HG03520 (cell line): ENCODE data around the gene SAMHD1.
"Not testable (repeated sequence)": the region's sequence is repeated elsewhere in the genome, so short reads cannot be mapped to it uniquely, and the experiment has no call there.

ENCODE experiments used
- ATAC-seq: cut with Tn5 transposase; IDR thresholded peaks from one replicate; pipeline ENCODE4 v1.9.1; 2021; ENCODE audit warnings: mild to moderate bottlenecking, moderate library complexity; ENCODE audit not compliant: unreplicated experiment

Gene SAMHD1

DNA sequence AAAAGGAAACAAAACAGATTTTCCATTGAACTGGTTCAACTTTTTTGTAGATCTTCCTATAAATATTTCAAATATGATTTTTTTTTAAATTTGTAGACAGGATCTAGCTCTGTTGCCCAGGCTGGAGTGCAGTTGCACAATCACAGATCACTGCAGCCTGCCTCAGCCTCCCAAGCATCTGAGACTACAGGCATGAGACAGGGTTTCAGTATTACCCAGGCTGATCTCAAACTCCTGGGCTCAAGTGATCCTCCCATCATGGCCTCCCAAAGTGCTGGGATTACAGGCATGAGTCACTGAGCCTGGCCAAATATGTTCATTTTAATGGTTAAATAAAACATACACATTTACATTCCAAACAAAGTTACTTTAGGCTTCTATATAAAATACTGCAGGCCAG lies 33.6 kb downstream of the SAMHD1 start:
- ATAC-seq = no peak

DNA sequence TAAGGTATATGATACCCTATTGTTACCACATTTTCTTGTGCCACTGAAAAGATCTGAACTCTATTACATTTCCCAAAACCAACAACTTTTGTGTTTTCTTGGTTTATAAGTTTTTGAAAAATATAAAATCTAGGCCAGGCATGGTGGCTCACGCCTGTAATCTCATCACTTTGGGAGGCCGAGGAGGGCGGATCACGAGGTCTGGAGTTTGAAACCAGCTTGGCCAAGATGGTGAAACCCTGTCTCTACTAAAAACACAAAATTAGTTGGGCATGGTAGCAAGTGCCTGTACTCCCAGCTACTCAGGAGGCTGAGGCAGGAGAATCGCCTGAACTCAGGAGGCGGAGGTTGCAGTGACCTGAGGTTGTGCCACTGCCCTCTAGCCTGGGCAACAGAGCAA lies 34.3 kb downstream of the SAMHD1 start:
- ATAC-seq = no peak

DNA sequence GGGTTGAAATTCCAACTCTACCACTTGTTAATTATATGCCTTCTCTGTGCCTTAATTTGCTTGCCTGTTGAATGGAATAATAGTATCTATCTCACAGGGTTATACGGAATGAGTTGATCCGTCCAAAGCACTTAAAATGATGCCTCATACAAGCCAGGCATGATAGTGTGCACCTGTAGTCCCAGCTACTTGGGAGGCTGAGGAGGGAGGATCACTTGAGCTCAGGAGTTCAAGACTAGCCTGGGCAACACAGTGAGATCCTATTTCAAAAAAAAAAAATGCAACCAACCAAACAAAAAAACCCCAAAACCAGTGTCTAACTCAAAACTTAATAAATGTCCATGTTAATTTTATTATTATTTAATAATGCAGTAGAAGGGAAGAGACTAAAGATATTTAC lies 35.3 kb downstream of the SAMHD1 start:
- no peak for ATAC-seq

DNA sequence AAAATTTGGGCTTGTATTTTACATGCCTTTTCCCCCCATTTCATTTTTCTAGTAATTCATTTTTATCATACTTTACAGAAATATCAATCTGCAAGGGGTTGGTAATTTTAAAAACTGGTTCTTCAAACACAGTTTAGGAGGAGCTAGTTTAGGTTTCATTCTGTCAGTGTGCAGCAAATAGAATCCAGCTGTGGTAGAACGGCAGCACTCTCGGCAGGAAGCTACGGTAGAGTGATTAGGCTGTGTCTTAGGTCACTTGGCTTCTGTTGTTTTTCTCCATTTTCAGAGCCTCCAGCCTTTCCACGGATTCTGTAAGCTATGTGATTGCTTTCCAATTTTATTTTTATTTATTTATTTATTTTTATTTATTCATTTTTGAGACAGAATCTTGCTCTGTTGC lies 42.9 kb downstream of the SAMHD1 start:
- no peak for ATAC-seq

DNA sequence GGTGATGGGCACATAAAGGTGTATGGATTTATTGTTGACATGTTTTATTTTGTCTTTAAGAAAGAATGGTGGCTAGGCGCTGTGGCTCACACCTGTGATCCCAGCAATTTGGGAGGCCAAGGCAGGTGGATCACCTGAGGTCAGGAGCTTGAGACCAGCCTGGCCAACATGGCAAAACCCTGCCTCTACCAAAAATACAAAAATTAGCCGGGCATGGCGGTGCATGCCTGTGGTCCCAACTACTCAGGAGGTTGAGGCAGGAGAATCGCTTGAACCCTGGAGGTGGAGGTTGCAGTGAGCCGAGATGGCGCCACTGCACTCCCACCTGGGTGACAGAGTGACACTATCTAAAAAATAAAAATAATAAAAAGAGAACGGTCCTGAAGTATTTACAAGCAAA lies 45.4 kb downstream of the SAMHD1 start:
- ATAC-seq = not testable (repeated sequence)

DNA sequence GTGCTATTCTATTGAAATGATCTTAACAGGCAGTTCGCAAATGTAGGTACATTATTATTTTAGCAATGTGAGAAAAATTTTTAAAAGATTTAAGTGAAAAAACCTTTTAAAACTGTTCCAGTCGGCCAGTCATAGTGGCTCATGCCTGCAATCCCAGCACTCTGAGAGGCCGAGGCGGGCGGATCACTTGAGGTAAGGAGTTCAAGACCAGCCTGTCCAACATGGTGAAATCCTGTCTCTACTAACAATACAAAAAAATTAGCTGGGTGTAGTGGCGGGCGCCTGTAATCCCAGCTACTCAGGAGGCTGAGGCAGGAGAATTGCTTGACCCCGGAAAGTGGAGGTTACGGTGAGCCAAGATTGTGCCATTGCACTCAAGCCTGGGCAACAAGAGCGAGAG lies 45.9 kb downstream of the SAMHD1 start:
- ATAC-seq = not testable (repeated sequence)

DNA sequence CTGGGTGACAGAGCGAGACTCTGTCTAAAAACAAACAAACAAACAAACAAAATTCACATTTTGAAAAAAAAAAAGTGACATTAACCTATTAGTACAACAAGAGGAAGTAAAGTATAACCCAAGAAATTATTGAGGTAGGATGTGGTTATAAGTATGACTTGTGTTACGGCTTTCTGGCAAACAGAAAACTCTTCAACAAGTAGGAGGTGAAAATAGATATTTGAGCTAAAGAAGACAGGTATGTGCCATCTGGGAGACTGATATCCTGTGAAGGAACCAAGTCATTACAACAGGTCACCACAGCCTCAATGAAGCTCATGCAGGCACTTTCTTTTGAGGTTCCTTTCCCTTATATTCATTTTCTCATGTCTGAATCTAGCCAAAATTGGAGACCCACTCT lies 46.8 kb downstream of the SAMHD1 start:
- ATAC-seq = no peak

DNA sequence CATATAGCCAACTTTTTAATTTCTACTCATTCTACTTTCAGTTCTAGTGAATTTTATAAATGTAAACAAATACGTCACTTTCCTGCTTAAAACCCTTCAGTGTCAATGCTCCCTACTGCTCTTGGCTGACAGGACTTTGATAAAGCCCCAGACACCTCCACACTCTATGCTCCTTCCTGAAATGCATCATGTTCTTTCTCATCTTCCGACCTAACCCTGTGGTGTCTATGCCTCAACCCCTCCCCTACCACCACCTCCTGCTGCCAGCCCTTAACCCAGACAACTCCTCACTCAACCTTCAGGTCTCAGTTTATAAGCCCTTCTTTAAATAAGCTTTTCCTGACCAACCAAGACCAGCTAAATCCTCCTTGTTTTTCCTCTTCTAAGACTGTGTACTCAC lies 56.5 kb downstream of the SAMHD1 start:
- no peak for ATAC-seq

DNA sequence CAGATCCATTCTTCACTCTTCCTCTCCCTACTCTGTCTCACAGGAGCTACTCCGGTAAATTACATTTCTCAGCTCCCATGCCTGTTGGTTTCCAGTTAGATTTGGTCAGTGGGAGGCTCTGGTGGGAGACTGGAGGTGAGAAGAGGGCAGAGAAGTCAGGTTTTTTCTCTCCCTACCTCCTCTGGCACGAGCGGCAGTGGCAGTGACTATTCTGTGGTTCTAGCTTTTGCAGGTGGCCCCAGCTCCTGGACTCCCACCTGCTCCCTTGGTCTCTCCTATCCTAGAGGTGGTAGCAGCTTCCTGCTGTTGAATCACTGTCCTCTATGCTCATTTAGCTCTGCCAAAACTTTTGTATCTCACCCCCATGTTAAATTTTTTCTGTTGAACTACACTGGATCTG lies 57.7 kb downstream of the SAMHD1 start:
- no peak for ATAC-seq

DNA sequence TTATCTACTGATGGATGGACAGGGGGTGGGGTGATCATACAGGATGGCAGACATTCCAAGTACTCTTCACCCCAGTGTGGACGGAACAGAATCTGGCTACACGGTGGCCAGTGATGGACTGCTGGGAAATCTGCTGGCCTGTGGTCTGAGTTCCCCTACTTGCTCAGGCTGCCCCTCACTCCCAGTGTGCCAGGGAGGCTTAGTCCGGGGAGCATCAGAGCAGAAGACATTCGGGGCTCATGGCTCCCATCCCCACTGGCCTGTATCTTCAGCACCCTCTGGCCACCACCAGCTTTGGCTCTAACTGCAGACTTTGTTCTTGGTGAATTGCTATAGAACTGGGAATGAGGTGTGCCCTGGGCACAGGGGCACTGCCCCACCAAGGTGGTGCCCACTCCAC lies 60.3 kb downstream of the SAMHD1 start:
- no peak for ATAC-seq

DNA sequence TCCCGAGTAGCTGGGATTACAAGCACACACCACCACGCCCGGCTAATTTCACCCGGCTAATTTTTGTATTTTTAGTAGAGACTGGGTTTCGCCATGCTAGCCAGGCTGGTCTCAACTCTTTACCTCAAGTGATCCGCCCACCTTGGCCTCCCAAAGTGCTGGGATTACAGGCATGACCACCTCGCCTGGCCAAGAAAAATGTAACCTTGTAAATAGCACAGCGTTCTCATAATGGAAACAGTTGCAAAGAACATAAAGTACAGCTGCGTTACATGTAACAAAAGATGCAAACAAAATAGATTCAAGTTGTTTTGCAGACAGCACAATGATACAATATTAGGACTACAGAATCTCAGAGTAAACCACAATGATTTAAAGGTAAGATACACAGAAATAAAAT lies 60.9 kb downstream of the SAMHD1 start:
- ATAC-seq = no peak

DNA sequence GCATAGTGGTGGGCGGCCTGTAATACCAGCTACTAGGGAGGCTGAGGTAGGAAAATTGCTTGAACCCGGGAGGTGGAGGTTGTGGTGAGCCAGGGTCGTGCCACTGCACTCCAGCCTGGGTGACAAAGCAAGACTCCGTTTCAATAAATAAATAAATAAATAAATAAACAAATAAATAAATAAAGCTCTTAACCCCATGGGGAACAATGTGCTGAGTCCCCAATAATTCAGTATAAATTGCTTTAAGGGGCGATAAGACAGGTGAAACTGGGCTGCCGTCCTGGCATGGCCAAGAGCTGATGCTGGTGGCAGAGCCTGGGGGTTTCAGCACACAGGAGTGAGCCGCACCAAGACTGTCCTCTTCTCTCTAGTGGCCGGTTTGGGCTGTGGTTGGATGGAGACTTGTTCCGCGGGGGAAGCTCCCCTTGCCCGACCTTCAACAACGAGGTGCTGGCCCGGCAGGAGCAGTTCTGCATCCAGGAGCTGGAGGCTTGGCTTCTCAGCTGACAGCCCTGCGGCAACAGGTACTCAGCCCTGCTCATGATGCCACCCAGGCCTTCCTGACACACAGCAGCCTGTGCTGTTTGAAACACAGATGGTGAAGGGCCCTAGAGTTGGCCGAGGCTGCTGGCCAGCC lies 62.5 kb downstream of the SAMHD1 start:
- ATAC-seq = no peak

DNA sequence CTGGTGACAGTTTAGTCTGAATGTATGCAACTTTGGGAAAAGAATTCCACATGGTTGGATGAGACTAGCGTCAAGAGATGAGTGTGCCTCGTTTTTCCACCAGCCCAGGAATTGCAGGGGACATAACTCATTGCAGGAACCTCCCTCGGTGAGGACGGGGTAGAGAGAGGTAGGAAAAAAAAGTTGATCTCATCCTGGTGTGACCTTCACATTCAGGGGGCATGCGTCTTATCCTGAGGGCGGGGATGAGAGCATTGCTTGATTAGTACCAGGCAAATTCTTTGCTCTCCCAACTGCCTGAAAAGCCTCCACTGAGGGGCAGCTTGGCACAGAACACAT lies 63.8 kb downstream of the SAMHD1 start:
- ATAC-seq = no peak

DNA sequence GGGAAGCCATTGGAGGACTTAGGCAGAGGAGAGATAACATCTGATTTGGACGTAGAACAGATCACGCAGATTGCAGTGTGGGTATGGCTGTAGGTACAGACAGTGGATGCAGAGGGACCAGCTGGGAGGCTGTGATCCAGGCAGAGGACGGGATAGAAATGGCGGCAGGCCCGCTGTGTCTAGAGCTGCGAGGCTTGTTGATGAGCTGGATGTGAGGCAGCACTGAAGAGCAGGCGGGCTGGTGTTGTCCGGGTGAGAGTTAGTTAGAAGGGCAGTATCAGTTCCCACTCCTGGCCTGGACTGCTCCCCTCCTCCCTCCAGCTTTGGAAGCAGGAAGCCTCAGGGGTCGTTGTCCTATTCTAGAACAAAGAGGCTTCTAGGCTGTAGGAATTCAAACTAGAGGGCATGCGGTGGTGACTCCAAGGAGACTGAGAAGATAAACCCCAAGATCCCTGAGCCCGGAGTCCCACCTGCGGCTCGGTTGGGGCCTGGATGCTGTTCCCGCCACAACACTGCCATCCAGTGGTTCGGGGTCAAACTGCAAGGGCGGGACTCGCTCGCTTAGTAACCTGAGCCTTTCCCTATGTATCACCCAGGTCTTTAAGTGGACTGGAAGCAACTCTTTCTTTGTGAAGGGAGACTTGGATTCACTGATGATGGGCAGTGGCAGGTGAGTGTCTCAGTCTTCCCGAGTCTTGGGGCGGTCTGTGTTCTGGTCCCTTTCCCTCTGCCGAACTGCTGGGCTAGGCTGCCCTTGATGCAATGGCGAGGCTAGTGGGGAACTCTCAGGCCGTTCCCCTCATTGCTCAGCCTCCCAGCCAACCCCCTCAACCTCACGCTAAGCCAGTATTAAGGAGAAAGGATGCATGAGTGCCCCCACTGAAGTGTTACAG lies 64.4 kb downstream of the SAMHD1 start:
- no peak for ATAC-seq

DNA sequence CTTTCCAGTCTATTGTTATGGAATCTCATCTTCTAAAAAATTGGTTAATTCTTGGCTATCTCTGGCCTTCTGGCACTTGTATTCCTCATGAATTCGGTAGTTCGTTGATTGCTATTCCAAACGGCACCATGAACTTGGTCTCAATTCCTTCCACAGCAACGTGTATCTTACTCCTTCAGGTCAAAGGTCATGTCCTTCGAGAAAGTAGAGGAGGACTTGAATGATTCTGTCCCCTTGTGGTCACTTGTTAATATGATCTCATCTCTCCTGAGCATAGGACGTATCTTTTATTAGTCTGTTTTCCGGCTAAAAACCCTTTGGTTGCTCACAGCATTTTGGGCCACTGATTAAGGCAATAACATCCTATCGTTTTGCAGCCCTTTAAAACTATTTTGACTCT lies 66.2 kb downstream of the SAMHD1 start:
- no peak for ATAC-seq

DNA sequence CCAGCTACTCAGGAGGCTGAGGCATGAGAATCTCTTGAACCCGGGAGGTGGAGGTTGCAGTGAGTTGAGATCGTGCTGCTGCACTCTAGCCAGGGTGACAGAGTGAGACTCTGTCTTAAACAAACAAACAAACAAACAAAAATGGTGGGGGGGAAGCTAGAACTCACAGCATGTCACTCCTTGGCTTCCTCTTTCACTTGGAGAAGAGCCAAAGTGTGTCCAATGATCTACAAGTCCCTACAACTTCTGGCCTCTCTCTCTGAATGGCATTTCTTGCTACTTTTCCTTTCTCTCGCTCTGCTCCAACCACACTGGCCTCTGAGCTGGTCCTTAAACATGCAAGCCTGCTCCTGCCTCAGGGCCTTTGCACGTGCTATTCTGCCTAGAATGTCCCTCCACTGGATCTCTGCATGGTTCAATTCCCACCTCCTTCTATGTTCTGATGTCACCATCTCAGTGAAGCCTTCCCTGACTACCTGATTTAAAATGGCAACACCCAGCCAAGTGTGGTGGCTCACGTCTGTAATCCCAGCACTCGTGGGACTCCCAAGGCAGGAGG lies 67.5 kb downstream of the SAMHD1 start:
- ATAC-seq = no peak

DNA sequence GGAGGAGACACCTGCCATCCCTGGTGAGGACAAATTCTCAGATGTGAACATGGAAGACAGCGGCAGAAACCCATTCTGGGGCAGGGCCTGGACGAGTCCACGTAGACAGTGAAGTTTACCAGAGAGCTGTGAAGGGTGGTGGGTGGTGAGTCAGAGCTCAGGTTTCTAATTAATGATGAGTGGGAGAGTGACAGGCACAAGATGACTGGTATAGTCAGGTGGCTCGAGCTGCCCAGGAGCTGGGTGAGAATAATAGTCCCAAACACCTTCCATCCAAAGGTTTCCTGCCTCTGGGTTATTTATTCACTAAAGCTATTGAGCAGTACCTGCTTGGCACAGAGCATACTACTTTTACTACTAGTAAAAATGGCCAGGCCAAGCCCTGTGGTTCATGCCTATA lies 69.6 kb downstream of the SAMHD1 start:
- ATAC-seq = no peak

DNA sequence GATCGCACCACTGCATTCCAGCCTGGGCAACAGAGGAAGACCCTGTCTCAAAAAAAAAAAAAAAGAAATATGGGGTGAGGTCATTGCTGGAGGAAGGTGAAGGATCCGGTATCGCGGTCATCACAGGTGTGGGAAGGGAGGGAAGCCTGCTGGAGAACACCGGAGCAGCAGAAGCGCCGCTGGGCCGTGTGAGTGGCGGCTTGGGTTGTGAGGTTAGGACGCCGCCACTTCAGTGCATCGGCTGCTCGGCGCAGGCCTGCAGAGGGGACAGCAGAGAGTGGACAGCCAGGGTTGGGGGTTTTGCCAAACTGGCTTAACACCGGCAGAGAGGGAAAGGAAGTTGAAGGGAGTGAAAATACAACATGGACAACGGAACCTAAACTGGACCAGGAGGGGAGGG lies 70.2 kb downstream of the SAMHD1 start:
- ATAC-seq = no peak

DNA sequence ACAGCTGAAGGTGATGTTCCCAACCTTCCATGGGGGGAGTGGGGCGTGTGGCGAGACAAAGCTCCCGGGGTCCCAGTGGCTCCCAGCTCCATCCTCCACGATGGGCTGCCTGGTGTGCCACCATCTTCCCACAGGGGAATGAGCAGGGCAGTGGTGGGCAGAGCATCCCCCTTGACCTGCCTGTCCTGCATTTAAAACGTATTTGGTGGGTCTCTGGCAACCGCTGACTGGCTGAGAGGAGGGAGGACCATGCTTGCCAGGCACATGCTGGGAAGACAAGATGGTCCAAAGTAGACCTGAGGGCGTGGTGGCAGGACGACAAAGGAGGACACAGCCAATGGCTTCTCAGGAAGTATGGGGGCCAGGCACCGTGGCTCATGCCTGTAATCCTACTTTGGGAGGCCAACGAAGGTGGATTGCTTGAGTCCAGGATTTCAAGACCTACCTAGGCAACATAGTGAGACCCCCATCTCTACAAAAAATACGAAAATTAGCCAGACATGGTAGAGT lies 70.7 kb downstream of the SAMHD1 start:
- no peak for ATAC-seq

DNA sequence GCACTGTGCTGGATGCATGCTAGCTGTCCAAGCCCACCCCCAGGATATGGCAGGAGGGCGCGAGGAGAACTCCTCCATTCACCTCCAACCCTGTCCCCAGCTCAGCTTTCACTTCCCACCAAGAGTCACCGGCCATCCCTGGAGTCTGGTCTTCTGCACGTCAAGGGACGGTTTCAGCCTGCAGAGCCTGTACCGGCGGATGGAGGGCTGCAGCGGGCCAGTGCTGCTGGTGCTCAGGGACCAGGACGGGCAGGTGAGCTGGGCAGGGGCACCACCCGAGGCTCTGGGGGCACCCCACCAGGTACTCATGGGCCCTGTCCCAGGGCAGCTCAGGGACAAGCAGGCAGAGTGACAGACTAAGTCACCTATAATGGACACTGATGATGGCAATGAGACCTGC lies 72.6 kb downstream of the SAMHD1 start:
- no peak for ATAC-seq

DNA sequence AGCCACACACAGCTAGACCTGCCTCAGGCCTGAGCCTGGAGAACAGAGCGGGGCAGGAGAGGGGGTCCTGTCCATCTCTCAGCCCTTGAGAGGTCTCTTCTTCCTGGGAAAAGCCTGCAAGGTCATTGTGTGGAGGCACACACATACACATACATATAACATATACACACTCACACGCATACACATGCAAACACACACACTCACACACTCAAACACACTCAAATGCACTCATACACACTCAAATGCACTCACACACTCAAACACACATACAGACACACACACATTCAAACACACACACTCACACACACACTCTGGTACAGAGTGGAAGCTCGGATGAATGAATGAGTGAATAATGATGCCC lies 75.1 kb downstream of the SAMHD1 start:
- no peak for ATAC-seq
